GM10248 (cell line): ENCODE data around the gene ERGIC3.

Source experiments
- CTCF ChIA-PET: fragments of 300-600 bp; sonication (Branson Sonifier 250); formaldehyde crosslinking; extraction: SDS; loops from one replicate; lab custom pipeline; 2021; ENCODE audit warnings: antibody characterized with exemption; lab: Yijun Ruan, JAX
- POLR2A ChIA-PET: fragments of 350-650 bp; sonication (Branson Sonifier 250); formaldehyde crosslinking; extraction: SDS; loops from one replicate; lab custom pipeline; 2020; ENCODE audit warnings: antibody characterized with exemption; lab: Yijun Ruan, JAX
- DNase-seq: peaks from one replicate; pipeline ENCODE4 v3.0.0; 2012; ENCODE audit errors: extremely low spot score
- CTCF ChIP-seq: IDR thresholded peaks from 2 replicates; pipeline ENCODE4 v1.5.1; 2012; ENCODE audit warnings: mild to moderate bottlenecking, low read depth; ENCODE audit errors: extremely low read depth, missing control alignments, control extremely low read depth

ERGIC3 gene

GRCh38 chr20:35562541-35563110, 20.7 kb downstream of the ERGIC3 start:
- ChIA-PET POLR2A (no interaction called here), CTCF (no interaction called here)
- no peak for DNase-seq
- no peak for TF ChIP-seq CTCF

- no peak for TF ChIP-seq CTCF
- ChIA-PET CTCF (no interaction called here), POLR2A (interaction anchor here (0.6 to 0.7 kb wide), 2 partner anchors 10 to 56 kb away, joined by 5 to 8 read pairs; no protein-coding TSS in a partner anchor)
- DNase-seq = no peak
Measured at GRCh38 chr20:35563834-35564233, 22.0 kb downstream of the ERGIC3 start.

GRCh38 chr20:35564905-35565304, 23.0 kb downstream of the ERGIC3 start:
- CTCF ChIA-PET = no interaction called here
- POLR2A ChIA-PET = no interaction called here
- no peak for DNase-seq
- TF ChIP-seq CTCF = no peak

GRCh38 chr20:35568645-35569044, 26.8 kb downstream of the ERGIC3 start:
- ChIA-PET POLR2A (no interaction called here), CTCF (interaction anchor here (1.3 kb wide), 1 partner anchor 68 kb away, joined by 3 read pairs; no protein-coding TSS in a partner anchor)
- DNase-seq = no peak
- TF ChIP-seq CTCF = peak; percentile 19

GRCh38 chr20:35571555-35571954, 29.7 kb downstream of the ERGIC3 start:
- DNase-seq = no peak
- ChIA-PET POLR2A (no interaction called here), CTCF (no interaction called here)
- no peak for TF ChIP-seq CTCF

- POLR2A ChIA-PET = no interaction called here
- DNase-seq = no peak
- CTCF ChIA-PET = interaction anchor here (0.8 to 1.1 kb wide), 2 partner anchors 59 to 268 kb away, joined by 3 read pairs; no protein-coding TSS in a partner anchor
- no peak for TF ChIP-seq CTCF
Measured at GRCh38 chr20:35572838-35573237, 31.0 kb downstream of the ERGIC3 start.
